Cerebellar cortex (tissue), 1 donor: Measurements from ENCODE around the gene CELF4.

Source experiments
- DNase-seq: peaks from one replicate; pipeline ENCODE4 v3.0.0-alpha.2; 2015; ENCODE audit warnings: low spot score

Gene CELF4

GRCh38 chr18:37493352-37493935 lies 72.2 kb downstream of the CELF4 start:
- DNase-seq: no peak

GRCh38 chr18:37492952-37493351 lies 72.6 kb downstream of the CELF4 start:
- DNase-seq: no peak

DNA sequence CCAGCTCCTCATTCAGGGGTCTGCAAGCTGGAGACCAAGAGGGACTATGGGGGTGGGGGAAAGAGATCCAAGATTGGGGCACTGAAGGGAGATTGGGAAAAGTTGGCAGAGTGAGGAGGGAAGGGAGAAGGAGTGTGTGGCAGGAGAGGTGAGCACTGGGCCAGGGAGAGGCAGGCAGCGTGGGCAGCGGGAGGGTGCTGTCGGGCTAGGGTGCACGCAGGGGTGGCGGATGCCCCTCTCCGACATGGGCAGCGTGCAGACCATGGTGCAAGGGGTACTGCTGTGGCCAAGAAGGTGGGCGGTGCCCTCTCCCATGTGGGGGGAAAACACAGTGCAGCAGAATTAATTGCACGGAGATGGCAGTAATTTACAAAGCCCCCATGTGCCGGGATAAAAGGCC lies 74.1 kb downstream of the CELF4 start:
- DNase-seq: no peak

DNA sequence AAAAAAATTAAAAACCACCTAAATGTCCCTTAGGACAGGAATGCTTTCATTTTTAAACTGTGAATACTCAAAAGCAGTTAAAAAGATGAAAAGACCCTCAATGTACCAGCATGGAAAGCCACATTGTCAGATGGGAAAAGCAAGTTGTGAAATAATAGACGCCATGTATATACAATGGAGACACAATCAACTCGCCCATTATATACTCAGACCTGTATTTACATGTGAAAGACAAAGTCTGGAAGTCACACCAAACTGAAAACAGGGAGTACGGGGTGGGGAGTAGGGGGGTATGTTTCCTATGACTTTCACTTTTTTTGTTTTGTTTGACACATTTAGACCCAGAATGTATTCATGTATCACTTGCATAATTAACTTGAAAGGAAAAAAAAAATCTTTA lies 75.6 kb downstream of the CELF4 start:
- no peak for DNase-seq

GRCh38 chr18:37489011-37489410 lies 76.6 kb downstream of the CELF4 start:
- no peak for DNase-seq

- no peak for DNase-seq
Measured at GRCh38 chr18:37487400-37487867, 78.2 kb downstream of the CELF4 start.

GRCh38 chr18:37486848-37487247 lies 78.8 kb downstream of the CELF4 start:
- DNase-seq: peak; percentile 34

- no peak for DNase-seq
Measured at GRCh38 chr18:37484983-37485834, 80.4 kb downstream of the CELF4 start.

- no peak for DNase-seq
Measured at GRCh38 chr18:37483984-37484819, 81.4 kb downstream of the CELF4 start.

- DNase-seq: no peak
Measured at GRCh38 chr18:37483221-37483971, 82.2 kb downstream of the CELF4 start.

- DNase-seq: no peak
Measured at GRCh38 chr18:37482433-37482832, 83.2 kb downstream of the CELF4 start.

- no peak for DNase-seq
Measured at GRCh38 chr18:37482002-37482401, 83.6 kb downstream of the CELF4 start.

DNA sequence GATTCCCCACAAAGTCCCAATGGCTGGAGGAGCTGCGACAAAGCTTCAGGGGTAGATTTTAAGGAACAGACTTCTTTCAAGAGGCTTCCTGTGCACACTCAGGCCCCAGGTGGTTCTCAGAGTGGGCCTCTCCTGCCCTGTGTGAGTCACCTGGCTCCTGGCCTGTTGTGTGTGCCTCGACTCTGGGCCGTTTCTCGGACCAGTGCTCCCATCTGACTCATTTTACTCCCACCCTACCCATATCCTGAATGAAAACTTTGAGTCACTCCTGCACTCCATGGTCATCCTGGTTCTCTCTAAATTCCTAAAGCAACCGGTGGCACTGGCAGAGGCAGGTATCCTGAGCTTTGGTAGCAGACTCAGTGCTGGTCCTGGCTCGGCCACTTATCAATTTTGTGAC lies 84.1 kb downstream of the CELF4 start:
- DNase-seq: no peak

DNA sequence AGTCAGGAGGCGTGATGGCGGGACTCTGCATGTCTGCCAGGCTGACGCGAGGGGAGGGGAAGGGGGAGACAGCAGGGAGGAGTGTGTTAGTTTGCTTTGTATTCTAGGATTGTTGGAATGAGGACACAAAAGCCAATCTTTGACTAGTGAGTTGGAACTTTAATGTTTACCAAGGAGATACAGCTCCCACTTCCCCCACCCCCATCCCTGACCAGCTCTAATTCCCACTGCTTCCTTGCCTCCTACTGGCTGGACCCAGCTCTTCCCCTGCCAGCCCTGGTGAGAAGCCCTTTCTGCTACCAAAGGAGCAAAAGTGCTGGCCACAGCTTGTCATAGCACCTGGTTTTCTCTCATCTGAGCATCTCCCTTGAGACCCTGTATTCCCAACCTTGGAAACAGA lies 84.5 kb downstream of the CELF4 start:
- DNase-seq: no peak

- DNase-seq: peak; percentile 68
Measured at GRCh38 chr18:37476611-37477295, 88.8 kb downstream of the CELF4 start.

- DNase-seq: peak; percentile 39
Measured at GRCh38 chr18:37476182-37476581, 89.4 kb downstream of the CELF4 start.

DNA sequence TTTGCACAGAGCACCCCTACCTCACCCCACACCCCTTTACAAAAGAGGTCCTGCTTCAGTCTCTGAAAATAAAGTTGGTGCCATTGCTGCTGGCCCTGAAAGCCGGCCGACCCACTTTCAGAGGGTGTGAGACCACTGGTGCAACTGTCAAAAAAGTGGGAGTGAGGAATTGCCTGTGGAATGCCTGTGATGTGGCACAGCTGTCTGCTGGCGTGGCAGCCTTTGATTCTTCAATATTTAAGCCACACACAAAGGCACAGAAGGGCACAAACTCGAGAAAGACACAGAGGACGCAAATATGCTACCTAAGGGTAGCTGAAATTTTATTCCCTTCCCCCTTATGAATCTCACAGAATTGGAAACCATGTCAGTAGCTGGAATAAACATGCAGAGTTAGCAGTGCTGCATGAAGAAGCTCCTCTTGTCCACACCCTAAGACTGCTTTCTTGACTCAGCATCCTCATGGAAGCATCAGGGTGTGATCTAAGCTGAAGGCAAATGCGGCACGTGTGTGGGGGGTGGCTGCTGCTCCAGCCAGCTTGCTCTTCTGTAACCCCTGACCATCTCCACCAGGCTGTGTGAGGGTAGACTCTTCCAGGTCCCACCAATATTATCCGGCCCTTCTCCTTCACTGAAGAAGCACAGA lies 92.3 kb downstream of the CELF4 start:
- no peak for DNase-seq

- DNase-seq: no peak
Measured at GRCh38 chr18:37471637-37472036, 94.0 kb downstream of the CELF4 start.

GRCh38 chr18:37470986-37471385 lies 94.6 kb downstream of the CELF4 start:
- no peak for DNase-seq

GRCh38 chr18:37467002-37467662 lies 98.5 kb downstream of the CELF4 start:
- DNase-seq: no peak
